HG02973 (cell line): Measurements from ENCODE around the gene FAM171A2.
"Not testable (repeated sequence)": the region's sequence is repeated elsewhere in the genome, so short reads cannot be mapped to it uniquely, and the experiment has no call there.

Source experiments
- ATAC-seq: cut with Tn5 transposase; IDR thresholded peaks from one replicate; pipeline ENCODE4 v1.9.1; 2021; ENCODE audit warnings: moderate library complexity; ENCODE audit not compliant: unreplicated experiment

Gene FAM171A2

DNA sequence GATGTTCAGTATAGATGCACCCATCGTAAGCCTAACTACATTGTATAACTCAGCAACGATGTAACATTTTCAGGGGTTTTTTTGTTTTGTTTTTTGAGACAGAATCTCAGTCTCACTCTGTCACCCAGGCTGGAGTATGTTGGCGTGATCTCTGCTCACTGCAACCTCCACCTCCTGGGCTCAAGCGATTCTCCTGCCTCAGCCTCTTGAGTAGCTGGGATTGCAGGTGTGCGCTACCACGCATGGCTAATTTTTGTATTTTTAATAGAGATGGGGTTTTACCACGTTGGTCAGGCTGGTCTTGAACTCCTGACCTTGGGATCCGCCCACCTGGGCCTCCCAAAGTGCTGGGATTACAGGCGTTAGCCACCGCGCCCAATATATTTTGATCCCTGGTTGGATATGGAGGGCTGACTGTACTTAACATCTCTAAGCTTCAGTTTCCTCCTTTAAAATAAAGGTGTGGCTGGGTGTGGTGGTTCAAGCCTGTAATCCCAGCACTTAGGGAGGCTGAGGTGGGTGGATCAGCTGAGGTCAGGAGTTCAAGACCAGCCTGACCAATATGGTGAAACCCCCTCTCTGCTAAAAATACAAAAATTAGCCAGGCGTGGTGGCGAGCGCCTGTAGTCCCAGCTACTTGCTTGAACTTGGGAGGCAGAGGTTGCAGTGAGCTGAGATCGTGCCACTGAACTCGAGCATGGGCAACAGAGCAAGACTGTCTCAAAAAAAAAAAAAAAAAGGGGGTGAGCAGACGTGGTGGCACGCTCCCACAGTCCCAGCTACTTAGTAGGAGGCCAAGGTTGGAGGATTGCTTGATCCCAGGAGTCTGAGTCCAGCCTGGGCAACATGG lies 16.2 kb downstream of the FAM171A2 start:
- not testable (repeated sequence) for ATAC-seq

DNA sequence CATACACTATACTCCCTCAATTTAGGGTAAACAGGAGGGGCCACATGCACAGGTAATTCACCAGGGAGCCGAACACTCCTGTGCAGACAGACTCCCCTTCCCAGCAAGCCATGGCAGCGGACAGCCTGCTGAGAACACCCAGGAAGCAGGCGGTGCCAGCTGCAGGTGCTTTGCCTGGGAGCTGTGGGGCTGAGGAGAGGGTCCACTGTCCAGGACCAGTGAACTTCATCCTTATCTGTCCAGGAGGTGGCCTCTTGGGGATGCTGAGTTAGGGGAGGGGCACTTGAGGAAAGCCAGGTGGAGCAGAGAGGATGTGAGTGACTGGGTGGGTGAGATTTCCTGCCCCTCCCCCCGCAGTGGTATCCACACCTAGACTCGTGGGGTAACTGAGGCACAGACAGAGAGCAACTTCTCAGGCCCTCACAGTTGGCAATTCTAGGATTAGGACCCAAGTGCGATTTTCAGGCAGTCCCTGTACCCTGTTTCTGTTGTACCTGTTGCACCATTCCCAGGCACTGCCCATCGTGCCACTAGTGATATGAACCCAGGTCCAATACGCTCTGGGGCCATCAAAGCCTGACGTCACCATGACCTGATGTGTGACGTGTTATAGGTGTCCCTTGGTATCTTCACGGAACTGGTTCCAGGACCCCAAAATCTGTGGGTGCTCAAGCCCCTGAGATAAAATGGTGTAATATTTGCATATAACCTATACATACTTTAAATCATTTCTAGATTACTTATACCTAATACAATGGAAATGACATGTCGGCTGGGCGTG lies 17.4 kb downstream of the FAM171A2 start:
- ATAC-seq, result no peak

DNA sequence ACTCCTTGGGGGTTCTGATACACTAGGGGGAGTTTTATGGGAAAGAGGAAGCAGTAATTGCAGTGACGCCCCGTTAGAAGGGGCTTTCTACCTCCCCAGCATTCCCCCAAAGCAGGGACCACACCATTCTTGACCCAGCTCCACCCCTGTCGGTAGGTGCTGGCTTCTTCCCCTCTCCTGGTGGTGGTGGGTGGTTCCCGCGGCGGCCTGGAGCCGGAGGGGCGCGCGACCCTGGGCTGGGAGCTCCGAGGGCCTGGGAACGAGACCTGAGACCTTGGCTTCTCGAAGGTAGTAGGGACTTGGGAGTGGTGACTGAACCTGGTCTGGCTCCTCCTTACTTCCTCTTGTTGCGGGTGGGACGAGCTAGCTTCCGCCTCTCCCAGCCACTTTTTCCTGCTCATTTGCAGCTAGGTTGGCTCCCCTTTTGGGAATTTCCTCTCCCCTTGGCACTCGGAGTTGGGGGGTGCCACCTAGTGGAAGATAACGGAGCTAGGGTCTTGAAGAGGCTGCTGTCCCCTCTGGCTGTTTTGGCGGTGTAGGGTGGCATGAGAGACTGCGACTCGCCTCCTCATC lies 18.1 kb downstream of the FAM171A2 start:
- ATAC-seq, result no peak

DNA sequence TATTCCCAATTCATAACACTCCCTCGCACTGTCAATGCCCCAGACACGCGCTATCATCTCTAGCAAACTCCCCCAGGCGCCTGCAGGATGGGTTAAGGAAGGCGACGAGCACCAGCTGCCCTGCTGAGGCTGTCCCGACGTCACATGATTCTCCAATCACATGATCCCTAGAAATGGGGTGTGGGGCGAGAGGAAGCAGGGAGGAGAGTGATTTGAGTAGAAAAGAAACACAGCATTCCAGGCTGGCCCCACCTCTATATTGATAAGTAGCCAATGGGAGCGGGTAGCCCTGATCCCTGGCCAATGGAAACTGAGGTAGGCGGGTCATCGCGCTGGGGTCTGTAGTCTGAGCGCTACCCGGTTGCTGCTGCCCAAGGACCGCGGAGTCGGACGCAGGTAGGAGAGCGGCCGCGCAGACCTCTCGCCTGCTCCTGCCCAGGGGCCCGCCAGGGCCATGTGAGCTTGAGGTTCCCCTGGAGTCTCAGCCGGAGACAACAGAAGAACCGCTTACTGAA lies 18.7 kb downstream of the FAM171A2 start, which contains the start of gene GRN:
Gene GRN (plus strand): TSS at position 364 of the 515 bp plus-strand sequence. CDS start 3,863 bp downstream, outside the sequence.
- peak; percentile 43 for ATAC-seq

DNA sequence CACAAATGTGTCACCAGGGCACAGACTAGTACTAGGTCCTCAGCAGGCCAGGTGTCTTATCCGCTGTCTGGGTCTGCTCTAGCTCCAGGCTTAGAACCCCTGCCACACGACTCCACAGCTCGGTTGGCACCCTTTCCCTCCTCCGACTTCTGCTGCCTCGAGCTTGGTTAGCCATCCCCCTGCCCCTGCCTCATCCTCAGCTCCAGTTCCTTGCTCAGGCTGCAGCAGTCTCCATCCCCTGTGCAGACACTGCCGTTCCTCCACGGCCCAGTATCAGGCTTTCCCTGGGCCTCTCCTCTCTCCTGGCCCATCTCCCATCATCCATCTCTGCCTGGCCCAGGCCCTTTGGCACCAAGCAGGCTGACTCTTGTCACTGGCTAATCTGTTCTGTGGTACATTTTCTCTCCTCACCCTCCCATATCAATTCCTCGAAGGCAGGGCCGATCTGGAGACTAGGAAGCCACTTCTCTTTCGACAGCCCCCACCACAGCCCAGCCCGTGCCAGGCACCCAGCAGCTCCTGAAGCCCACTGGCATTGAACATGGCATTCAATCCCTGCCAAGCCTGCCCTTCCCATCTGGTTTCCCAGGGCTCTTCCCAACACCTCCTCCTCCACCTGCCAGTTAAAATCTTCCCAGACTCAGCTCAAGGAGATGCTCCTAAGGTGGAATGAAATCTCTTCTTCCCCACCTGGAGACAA lies 20.0 kb downstream of the FAM171A2 start:
- no peak for ATAC-seq

DNA sequence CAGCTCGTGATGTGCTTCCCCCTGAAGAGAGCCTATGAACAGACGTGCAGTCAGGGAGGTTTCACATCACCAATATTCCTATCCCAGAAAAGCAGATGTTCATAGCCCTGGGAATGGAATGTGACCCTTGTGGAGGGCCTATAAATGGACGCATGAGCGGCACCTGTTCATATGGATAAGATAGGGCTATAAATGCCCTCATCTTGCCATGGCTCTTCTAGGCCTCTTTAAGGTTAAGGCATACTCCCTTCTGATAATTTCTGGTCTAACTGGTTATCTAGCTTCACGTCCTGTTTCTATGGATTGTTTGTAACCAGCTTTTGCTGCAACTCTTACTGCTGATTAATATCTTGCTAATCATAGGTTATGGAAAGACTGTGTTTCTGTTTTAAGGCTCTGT lies 23.1 kb downstream of the FAM171A2 start:
- ATAC-seq, result not testable (repeated sequence)

DNA sequence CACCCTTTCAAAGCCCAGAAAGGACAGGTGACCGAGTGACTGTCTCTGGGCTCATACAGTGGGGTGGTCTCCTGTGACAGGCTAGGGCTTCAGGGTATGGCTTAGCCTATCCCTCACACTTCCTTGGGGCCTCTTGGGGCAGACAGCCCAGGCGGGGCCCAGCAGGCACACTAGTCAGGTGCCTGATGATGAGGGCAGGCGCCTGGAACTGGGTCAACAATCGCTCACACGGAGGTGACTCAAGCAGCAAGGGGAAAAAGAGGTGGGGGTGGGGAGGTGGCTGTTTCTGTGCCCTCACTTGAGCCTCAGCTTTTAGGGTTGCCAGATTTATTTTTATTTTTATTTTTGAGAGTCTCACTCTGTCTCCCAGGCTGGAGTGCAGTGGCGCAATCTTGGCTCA lies 25.0 kb downstream of the FAM171A2 start:
- no peak for ATAC-seq

DNA sequence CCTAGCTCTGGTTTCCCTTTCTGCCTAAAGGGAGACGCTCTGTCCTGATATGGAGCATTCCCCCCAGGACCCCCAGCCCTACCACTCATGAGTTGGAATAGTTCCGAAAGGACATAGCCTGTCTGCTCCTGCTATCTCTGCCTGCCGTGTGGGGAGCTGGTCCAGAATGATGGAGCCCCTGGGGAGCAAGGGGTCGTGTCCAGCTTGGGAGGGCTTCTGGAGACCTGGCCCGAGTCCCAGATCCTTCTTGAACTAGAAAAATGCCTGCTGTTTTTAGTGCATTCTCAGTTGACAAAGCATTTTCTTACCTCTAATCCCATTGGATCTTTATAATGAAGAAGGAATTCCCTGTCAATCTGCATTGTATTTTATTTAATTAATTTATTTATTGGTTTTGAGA lies 27.7 kb downstream of the FAM171A2 start:
- ATAC-seq, result no peak

DNA sequence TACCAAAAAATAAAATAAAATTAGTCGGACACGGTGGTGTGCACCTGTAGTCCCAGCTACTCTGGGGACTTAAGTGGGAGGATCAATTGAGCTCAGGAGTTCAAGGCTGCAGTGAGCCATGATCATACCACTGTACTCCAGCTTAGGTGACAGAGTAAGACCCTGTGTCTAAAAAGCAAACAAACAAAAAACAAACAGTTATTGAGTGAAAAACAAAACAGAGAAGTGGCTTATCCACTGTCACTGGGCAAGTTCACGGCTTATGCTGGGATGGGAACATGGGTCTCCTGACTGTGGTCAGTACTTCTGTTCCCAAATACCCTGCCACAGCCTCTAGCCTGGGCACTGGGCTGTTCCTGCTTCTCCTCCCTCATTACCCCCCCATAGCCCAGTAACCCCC lies 28.1 kb downstream of the FAM171A2 start:
- ATAC-seq, result no peak

DNA sequence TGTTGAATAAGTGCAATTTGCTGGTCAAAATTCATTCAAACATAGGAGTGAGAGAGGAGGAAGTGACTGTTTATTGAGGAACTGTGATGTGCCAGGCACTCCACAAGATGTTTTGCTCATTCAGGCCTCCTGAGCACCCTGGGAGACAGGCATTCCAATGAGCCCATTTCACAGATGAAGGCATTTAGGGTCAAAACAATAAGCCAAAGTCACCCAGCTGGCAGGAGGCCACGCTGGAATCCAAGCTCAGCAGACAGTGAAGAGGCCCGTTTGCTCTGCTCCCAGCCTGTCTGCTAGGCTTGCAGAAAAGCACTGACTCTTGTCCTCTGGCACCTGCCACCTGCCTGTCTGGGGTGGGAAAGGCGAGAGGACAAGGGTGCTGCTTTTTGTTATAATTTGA lies 28.9 kb downstream of the FAM171A2 start:
- ATAC-seq, result no peak

DNA sequence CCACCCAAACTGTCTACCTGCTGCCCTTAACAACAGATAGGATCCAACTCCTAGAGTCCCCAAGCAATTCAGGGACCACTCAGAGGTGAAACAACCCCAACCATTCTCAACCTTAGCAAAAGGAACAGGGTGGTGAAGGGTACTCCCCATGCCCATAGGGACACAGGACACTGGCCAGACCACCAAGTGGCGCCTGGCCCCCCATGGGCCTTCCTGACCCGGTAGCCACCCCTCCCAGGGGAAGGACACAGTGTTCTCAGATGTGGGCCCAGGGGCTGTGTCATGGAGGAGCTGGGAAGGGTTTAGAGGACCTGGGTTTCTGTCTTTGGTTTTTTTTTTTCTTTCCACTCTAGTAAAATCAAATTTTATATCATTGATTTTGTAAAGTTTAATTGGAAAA lies 29.3 kb downstream of the FAM171A2 start:
- ATAC-seq, result no peak

DNA sequence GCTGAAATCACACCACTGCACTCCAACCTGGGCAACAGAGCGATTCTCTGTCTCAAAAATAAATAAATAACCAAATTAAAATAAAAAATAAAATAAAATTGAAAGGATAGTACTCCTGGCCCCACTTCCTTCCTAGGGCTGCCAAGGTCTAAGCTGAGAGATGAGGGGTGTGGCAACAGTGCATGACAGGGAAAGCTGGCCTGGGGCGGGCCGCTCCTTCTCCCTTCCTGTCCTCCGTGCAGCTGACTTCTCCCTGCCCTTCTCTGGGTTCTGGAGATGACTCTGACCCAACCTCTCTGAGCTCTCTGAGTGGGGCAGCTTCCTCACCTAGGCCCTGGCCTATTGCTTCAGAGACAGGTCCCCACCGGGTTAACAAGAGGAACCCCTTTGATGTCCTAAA lies 30.3 kb downstream of the FAM171A2 start:
- ATAC-seq, result no peak

DNA sequence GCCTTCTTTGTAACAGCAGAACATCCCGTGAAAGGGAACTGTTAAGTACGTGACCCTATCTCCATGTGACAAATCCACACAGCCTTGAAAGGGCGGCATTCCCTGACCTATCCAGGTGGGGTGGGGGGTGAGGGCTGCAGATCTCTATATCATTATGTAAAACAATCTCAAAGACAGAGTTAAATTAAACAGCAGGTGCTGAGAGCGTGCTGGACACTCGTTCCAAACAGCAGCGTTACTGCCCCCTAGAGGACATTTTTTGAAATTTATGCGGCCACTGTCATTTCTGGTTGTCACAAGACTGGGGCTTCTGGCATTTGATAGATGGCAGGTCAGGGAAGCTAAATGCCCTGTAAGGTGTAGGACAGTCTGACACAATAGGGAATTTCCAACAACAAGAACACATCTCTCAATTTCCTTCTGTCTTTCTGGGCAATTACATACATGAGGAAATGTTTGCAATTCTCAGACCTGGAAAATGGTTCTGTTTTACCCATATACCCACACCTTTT lies 32.3 kb downstream of the FAM171A2 start:
- no peak for ATAC-seq

DNA sequence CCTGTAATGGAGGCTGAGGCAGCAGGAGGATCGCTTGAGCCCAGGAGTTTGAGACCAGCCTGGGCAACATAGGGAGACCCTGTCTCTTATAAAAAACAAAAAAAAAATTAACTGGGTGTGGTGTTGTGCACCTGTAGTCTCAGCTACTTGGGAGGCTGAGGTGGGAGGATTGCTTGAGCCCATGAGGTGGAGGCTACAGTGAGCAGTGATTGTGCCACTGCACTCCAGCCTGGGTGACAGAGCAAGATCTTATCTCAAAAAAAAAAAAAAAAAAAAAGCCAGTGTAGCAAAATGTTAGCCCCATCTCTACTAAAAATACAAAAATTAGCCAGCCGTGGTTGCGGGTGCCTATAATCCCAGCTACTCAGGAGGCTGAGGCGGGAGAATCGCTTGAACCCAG lies 33.4 kb downstream of the FAM171A2 start:
- not testable (repeated sequence) for ATAC-seq

DNA sequence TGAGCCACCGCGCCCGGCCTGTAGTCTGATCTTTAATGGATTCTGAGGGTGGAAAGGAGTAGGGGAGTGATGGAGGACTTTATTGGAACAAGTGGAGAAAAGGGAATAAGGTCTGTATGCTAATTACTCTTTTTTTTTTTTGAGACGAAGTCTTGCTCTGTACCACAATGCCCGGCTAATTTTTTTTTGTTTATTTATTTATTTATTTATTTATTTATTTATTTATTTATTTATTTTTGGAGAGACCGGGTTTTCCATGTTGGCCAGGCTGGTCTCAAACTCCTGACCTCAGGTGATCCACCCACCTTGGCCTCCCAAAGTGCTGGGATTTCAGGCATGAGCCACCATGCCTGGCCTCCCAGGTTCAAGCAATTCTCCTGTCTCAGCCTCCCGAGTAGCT lies 34.1 kb downstream of the FAM171A2 start:
- ATAC-seq, result not testable (repeated sequence)

DNA sequence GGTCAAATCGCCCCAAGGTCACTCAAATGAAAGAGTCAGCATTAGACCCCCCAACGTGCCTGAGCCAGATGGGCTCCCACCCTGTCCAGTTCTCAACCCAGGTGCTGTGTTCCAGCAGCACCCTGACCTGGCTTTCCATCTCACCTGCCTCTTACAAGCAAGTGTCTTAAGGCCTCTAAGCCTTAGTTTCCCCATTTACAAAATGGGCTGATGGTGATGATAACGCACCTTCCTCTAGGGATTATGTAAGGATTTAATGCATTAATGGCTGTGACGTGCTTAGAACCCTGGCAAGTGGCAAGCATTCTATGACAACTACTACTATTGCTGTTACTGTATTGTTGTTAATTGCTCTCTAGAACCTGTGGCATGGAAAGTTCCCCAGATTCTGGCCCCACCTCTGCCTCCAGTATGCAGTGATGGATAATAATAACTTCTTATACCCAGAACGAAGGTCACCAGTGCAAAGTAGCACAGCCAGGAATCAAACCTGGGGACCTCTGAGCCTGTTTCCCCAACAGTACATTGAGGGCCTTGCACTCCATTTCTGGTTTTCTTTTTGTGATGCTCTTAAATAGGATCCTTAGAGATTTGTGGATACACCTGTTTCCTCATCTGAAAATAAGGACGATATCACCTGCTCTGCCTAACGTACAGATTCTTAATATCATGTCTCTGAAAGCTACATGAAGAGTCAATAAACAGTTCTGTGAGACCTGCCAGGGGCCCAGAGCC lies 35.8 kb downstream of the FAM171A2 start:
- ATAC-seq, result no peak

DNA sequence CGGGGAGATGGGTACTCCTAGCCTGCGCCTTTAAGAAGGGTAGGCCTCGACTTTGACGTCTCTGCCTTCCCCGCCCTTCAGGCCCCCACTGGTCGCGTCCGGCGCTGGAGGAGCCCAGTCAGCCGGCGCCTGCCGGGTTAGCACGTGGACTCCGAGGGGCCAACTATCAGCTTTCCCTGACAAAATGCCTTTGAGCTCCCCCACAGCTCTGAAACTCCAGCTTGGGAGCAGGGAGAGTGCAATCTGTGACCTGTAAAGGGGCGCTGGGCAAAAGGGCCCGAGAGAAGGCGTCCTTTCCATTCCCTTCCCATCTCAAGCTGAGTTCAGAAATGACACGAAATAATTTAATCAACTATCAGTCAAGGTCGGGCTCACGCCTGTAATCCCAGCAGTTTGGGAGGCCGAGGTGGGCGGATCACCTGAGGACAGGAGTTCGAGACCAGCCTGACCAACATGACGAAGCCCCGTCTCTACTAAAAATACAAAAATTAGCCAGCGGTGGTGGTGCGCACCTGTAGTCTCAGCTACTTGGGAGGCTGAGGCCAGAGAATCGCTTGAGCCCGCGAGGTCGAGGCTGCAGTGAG lies 36.7 kb downstream of the FAM171A2 start:
- ATAC-seq, result peak; percentile 52

DNA sequence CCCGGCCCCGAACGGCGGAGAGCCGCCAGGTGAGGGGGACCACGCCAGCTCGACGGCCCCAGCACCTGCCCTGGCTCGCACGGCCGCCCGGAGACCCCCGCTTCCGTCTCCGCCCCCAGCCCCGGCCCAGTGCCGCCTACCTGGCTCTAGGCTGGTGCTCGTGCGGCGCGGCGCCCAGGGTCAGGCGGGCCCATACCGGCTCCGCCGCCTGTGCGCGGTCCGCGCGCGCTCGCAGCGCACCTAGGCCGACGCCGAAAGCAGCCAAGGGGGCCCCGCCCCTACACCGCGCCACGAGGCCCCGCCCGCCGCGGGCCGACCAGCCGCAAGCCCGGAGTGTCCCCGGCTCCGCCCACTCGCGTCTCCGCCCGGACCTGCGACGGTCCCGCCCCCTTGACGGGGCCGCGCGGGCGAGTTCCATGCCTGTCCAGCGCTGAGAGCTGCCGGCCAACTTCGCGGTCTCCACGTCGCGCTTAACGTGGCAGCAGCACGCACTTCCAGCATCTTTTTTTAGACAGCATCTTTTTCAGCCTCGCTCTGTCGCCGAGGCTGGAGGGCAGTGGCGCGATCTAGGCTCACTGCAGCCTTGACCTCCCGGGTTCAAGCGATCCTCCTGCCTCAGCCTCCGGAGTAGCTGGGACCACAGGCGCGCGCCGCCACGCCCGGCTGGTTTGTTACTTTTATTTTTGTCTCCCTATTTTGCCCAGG lies 38.9 kb downstream of the FAM171A2 start, which contains the start of gene SLC25A39:
Gene SLC25A39 (minus strand): TSS at position 253 of the 705 bp plus-strand sequence. CDS start 1,261 bp downstream, outside the sequence.
- peak; percentile 45 for ATAC-seq

DNA sequence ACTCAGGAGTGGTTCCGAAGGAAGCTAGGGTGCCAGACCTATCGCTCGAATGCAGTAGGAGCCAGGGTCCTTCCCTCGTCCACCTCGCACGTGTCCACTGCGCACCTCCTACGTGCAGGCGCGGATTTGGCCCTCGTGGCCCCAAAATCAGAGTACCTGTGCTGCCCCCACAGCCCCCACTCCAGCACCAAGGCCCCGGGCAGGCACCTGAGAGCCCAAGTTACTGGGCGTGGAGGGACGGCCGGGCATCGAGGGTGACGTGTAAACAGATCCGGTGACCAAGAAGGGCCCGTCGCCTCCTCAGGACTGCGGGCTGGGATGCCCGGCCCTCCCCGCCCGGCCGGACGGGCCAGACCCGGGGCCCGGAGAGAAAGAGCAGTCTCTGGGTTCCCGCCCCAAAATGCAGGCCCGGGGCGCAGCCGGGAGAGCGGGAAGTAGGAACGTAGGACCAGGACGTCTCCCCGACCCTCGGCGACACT lies 39.5 kb downstream of the FAM171A2 start:
- ATAC-seq, result no peak
